OCI-LY3 (cell line): ENCODE results near the gene PEX11A.

Experiments used
- EZH2phosphoT487 ChIP-seq: fragments of 200-600 bp; shearing (Covaris generic); IDR thresholded peaks from 2 replicates; pipeline ENCODE4 v1.6.1; 2018; ENCODE audit warnings: antibody characterized with exemption, mixed run types, low read depth
- TF ChIP-seq, protein P1 (sequence below): fragments of 200-600, 300-600 bp; sonication (generic); IDR thresholded peaks from 2 replicates; pipeline ENCODE4 v1.5.1; 2014; ENCODE audit warnings: antibody characterized with exemption, low read length, low read depth

DNA sequence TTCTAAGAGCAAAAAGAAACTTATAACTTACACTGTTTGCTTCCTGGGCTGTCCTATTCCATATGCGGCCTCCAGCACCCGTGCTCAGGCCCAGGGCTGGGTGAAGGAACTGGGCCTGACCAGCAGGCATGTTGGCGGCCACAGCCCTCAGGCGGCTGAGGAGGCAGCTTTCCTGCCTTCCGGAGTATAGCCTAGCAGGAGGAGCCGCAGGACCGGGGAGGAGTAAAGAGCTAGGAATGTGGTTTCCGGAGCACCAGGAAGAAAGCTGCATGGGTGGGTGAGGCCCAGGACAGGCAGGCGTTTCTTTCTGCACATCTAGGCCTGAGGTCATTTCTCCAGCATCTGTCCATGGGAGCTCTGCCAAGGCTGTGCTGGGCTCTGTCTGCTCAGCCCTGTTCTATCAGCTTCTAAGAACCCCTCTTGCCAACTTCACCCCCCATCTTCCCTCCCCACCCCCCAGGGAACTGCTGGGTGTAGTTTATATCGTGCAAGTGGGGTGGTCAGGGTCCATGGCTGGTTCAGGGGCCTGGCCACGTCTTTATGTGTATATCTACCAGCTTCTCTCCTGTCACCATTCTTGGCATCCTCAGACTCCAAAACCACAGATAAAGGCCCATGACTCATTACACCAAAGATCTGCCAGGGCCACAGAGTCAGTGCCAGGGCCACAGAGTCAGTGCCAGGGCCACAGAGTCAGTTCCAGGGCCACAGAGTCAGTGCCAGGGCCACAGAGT lies 27.5 kb downstream of the PEX11A start:
- TF ChIP-seq, protein P1, sequence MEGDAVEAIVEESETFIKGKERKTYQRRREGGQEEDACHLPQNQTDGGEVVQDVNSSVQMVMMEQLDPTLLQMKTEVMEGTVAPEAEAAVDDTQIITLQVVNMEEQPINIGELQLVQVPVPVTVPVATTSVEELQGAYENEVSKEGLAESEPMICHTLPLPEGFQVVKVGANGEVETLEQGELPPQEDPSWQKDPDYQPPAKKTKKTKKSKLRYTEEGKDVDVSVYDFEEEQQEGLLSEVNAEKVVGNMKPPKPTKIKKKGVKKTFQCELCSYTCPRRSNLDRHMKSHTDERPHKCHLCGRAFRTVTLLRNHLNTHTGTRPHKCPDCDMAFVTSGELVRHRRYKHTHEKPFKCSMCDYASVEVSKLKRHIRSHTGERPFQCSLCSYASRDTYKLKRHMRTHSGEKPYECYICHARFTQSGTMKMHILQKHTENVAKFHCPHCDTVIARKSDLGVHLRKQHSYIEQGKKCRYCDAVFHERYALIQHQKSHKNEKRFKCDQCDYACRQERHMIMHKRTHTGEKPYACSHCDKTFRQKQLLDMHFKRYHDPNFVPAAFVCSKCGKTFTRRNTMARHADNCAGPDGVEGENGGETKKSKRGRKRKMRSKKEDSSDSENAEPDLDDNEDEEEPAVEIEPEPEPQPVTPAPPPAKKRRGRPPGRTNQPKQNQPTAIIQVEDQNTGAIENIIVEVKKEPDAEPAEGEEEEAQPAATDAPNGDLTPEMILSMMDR, result no peak
- TF ChIP-seq EZH2phosphoT487, result no peak
